ENCODE measurements around the gene CFAP77.

GRCh38 chr9:132365986-132366385 lies 44.0 kb upstream of the CFAP77 start:
- TF ChIP-seq CTCF (IDR thresholded peaks at IDR 0.05) (no peak), POLR2A (IDR thresholded peaks at IDR 0.05) (no peak)
